GM18909 (cell line): ENCODE measurements around the gene TMEM200C.
A peak's percentile ranks its signal among the peaks of the same experiment; 100 is the strongest.
"Not testable (repeated sequence)": the region's sequence is repeated elsewhere in the genome, so short reads cannot be mapped to it uniquely, and the experiment has no call there.

Experiments used
- ATAC-seq: cut with Tn5 transposase; IDR thresholded peaks from one replicate; pipeline ENCODE4 v1.9.1; 2021; ENCODE audit warnings: mild to moderate bottlenecking; ENCODE audit not compliant: unreplicated experiment, poor library complexity

The TMEM200C gene

GRCh38 chr18:5893956-5894610, 1.2 kb downstream of the TMEM200C start:
- no peak for ATAC-seq

GRCh38 chr18:5892823-5893431, 2.4 kb downstream of the TMEM200C start:
- no peak for ATAC-seq

- ATAC-seq, result no peak
Observed at GRCh38 chr18:5891854-5892215, 3.5 kb downstream of the TMEM200C start.

- ATAC-seq, result no peak
Observed at GRCh38 chr18:5891184-5891853, 4.0 kb downstream of the TMEM200C start.

- ATAC-seq, result peak; percentile 89
Observed at GRCh38 chr18:5890331-5891183, 4.8 kb downstream of the TMEM200C start.

GRCh38 chr18:5885361-5885760, 10.0 kb downstream of the TMEM200C start:
- ATAC-seq, result no peak

GRCh38 chr18:5884375-5884774, 10.9 kb downstream of the TMEM200C start:
- ATAC-seq, result no peak

GRCh38 chr18:5879479-5879882, 15.8 kb downstream of the TMEM200C start:
- ATAC-seq, result no peak

- ATAC-seq, result no peak
Observed at GRCh38 chr18:5876891-5877290, 18.4 kb downstream of the TMEM200C start.

GRCh38 chr18:5874336-5874735, 21.0 kb downstream of the TMEM200C start:
- no peak for ATAC-seq

- no peak for ATAC-seq
Observed at GRCh38 chr18:5872886-5873285, 22.4 kb downstream of the TMEM200C start.

GRCh38 chr18:5871426-5871825, 23.9 kb downstream of the TMEM200C start:
- ATAC-seq, result no peak

- ATAC-seq, result peak; percentile 84
Observed at GRCh38 chr18:5868218-5868854, 27.0 kb downstream of the TMEM200C start.

- no peak for ATAC-seq
Observed at GRCh38 chr18:5865521-5865920, 29.8 kb downstream of the TMEM200C start.

- not testable (repeated sequence) for ATAC-seq
Observed at GRCh38 chr18:5862127-5862526, 33.2 kb downstream of the TMEM200C start.

GRCh38 chr18:5857180-5857579, 38.1 kb downstream of the TMEM200C start:
- no peak for ATAC-seq

- ATAC-seq, result no peak
Observed at GRCh38 chr18:5853253-5853652, 42.1 kb downstream of the TMEM200C start.

- no peak for ATAC-seq
Observed at GRCh38 chr18:5851998-5852397, 43.3 kb downstream of the TMEM200C start.

- ATAC-seq, result no peak
Observed at GRCh38 chr18:5842653-5843052, 52.7 kb downstream of the TMEM200C start.

GRCh38 chr18:5841518-5841917, 53.8 kb downstream of the TMEM200C start:
- no peak for ATAC-seq
